Kidney (tissue), 14 donors: ENCODE measurements around the gene SIGLEC9. TPM values are rescaled to one million over a fixed set of nuclear protein-coding genes. Genes with fewer than 3 reads are reported as not detected.

Source experiments
- DNase-seq, 5 donors: peaks; one replicate each; pipeline ENCODE4 v3.0.0-alpha.2; 2013 to 2020
- FAIRE-seq: peaks from 2 replicates; lab custom pipeline; 2012; peaks lifted over from hg19 to GRCh38; lab: Jason Lieb, UNC
- H3K27ac ChIP-seq, 2 donors: one replicate each; pipeline ENCODE4 v1.7.0; 2013; ENCODE audit warnings: low read depth in 2 of 2, low read length in 2 of 2, inconsistent platforms in 1 of 2
- H3K27me3 ChIP-seq: one replicate; pipeline ENCODE4 v1.7.1; 2013; ENCODE audit warnings: low read length, inconsistent platforms; ENCODE audit not compliant: control insufficient read depth, insufficient read depth
- H3K36me3 ChIP-seq, 3 donors: one replicate each; pipeline versions ENCODE4 v1.7.0 to v1.7.1; 2013; ENCODE audit warnings: low read length in 3 of 3, control low read depth in 1 of 3, inconsistent platforms in 1 of 3; ENCODE audit not compliant: insufficient read depth in 3 of 3, control insufficient read depth in 2 of 3
- H3K4me1 ChIP-seq, 3 donors: one replicate each; pipeline versions ENCODE4 v1.7.0 to v1.7.1; 2013; ENCODE audit warnings: low read length in 3 of 3, inconsistent platforms in 1 of 3, low read depth in 1 of 3; ENCODE audit not compliant: control insufficient read depth in 2 of 3, insufficient read depth in 2 of 3
- H3K4me3 ChIP-seq, 3 donors: one replicate each; pipeline versions ENCODE4 v1.7.0 to v1.8.1; 2013; ENCODE audit warnings: low read length in 3 of 3, control low read depth in 1 of 3, inconsistent platforms in 1 of 3
- H3K9ac ChIP-seq, 3 donors: one replicate each; pipeline versions ENCODE4 v1.7.0 to v1.7.1; 2013; ENCODE audit warnings: low read length in 3 of 3, control low read depth in 1 of 3, inconsistent platforms in 1 of 3
- H3K9me3 ChIP-seq, 3 donors: one replicate each; pipeline versions ENCODE4 v1.7.0 to v1.7.1; 2013; ENCODE audit warnings: low read length in 3 of 3, control low read depth in 1 of 3, inconsistent platforms in 1 of 3; ENCODE audit not compliant: control insufficient read depth in 2 of 3, insufficient read depth in 1 of 3
- intact Hi-C: fragments of 100-400 bp; cut with DNase I; formaldehyde crosslinking; loops from one replicate; pipeline ENCODE4 v1.11.1; 2022
- polyA plus RNA-seq: library from polyadenylated mRNA; stranded (reverse); fragments of 350-450 nt; fragmentation: Illumina TruSeq; extraction: RNeasy Lipid Tissue Mini Kit (QIAGEN cat#74804); gene quantifications from one replicate; pipeline ENCODE4 v1.2.3, GENCODE V29; 2014; ENCODE audit warnings: low read depth, low replicate concordance; ENCODE audit not compliant: insufficient read depth
- total RNA-seq: library from RNA; stranded (reverse); fragmentation: NEBNext Ultra II Directional; extraction: Animal tissue kit (Norgen Biotek cat#: 25700); gene quantifications from one replicate; pipeline ENCODE4 v1.2.1, GENCODE V29; 2021
- TF ChIP-seq, protein P1 (sequence below): IDR thresholded peaks from 3 replicates; pipeline ENCODE4 v1.5.1; 2012; ENCODE audit warnings: mild to moderate bottlenecking, moderate library complexity, borderline replicate concordance; ENCODE audit not compliant: insufficient read depth; ENCODE audit errors: extremely low read depth
- donor health status: control.
- donor health status: control.
- donor health status: control.
- donor health status: control.
- donor health status: control.
- donor health status: DM: yes; HTN: yes; CAD: no.
- donor health status: Normal renal cell carcinoma (clear cell type).

The SIGLEC9 gene
- total and polyA plus RNA-seq, 2 donors from 2014 or later, result 1.6 to 8.1 TPM

GRCh38 chr19:51128227-51128626 lies 3.5 kb downstream of the SIGLEC9 start:
- no peaks in the 10 kb centered on the region for H3K27me3 ChIP-seq
- no peak overlapping the region for H3K9ac ChIP-seq
- no peaks in the 10 kb centered on the region for H3K36me3 ChIP-seq
- FAIRE-seq (no peak), DNase-seq (no peak)
- H3K4me3 ChIP-seq, result no peak overlapping the region
- intact Hi-C loops, result no loop called here
- TF ChIP-seq, protein P1, sequence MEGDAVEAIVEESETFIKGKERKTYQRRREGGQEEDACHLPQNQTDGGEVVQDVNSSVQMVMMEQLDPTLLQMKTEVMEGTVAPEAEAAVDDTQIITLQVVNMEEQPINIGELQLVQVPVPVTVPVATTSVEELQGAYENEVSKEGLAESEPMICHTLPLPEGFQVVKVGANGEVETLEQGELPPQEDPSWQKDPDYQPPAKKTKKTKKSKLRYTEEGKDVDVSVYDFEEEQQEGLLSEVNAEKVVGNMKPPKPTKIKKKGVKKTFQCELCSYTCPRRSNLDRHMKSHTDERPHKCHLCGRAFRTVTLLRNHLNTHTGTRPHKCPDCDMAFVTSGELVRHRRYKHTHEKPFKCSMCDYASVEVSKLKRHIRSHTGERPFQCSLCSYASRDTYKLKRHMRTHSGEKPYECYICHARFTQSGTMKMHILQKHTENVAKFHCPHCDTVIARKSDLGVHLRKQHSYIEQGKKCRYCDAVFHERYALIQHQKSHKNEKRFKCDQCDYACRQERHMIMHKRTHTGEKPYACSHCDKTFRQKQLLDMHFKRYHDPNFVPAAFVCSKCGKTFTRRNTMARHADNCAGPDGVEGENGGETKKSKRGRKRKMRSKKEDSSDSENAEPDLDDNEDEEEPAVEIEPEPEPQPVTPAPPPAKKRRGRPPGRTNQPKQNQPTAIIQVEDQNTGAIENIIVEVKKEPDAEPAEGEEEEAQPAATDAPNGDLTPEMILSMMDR, result no peak
- peaks cover 0 to 9% (median 0%) of the 10 kb centered on the region in 3 donors for H3K4me1 ChIP-seq
- H3K27ac ChIP-seq, result peak overlapping the region in 1 of 2 donors; percentile 41
- no peaks in the 10 kb centered on the region for H3K9me3 ChIP-seq

GRCh38 chr19:51129716-51130115 lies 5.0 kb downstream of the SIGLEC9 start:
- Histone ChIP-seq H3K36me3 (no peaks in the 10 kb centered on the region), H3K4me1 (peaks cover 0 to 7% (median 0%) of the 10 kb centered on the region in 3 donors), H3K27ac (no peak overlapping the region), H3K9ac (no peak overlapping the region), H3K9me3 (no peaks in the 10 kb centered on the region), H3K27me3 (no peaks in the 10 kb centered on the region), H3K4me3 (no peak overlapping the region)
- intact Hi-C loops, result no loop called here
- TF ChIP-seq, protein P1, result no peak
- no peak for FAIRE-seq
- DNase-seq, result no peak

GRCh38 chr19:51131780-51132680 lies 7.3 kb downstream of the SIGLEC9 start:
- H3K36me3 ChIP-seq, result no peaks in the 10 kb centered on the region
- intact Hi-C loops, result no loop called here
- no peaks in the 10 kb centered on the region for H3K27me3 ChIP-seq
- H3K9me3 ChIP-seq, result no peaks in the 10 kb centered on the region
- H3K4me3 ChIP-seq, result peak overlapping the region in 1 of 3 donors; percentile 3
- FAIRE-seq, result no peak
- H3K9ac ChIP-seq, result no peak overlapping the region
- peak in 3 of 5 donors; percentile 39 to 71 (median 49) for DNase-seq
- TF ChIP-seq, protein P1, result no peak
- H3K27ac ChIP-seq, result no peak overlapping the region
- H3K4me1 ChIP-seq, result peaks cover 0 to 5% (median 0%) of the 10 kb centered on the region in 3 donors
